ENCODE results near the gene IL4I1. TPM values are rescaled to one million over a fixed set of nuclear protein-coding genes. Genes with fewer than 3 reads are reported as not detected.
"Not testable (repeated sequence)": the region's sequence is repeated elsewhere in the genome, so short reads cannot be mapped to it uniquely, and the experiment has no call there.

Gene IL4I1
- total and polyA plus RNA-seq, 2 donors (not counting 1 experiment from before 2014, with no cell fraction given) = 0.48 to 3.1 TPM

GRCh38 chr19:49946415-49946814 is 49.7 kb upstream of the IL4I1 start:
- TF ChIP-seq EZH2 (IDR thresholded peaks at IDR 0.05; ENCODE audit: borderline replicate concordance, insufficient read depth, low read depth, low read length, poor library complexity, severe bottlenecking) (no peak), CTCF (IDR thresholded peaks at IDR 0.05) (no peak)
- CTCF ChIA-PET = interaction anchor here (0.7 to 1.5 kb wide), 2 partner anchors 9 to 70 kb away, joined by 3 to 4 read pairs; no protein-coding TSS in a partner anchor
- no peak for ATAC-seq (ENCODE audit: low read depth)
- H3K27me3 Mint-ChIP-seq = peaks cover 38% of the 10 kb centered on the region
- Histone ChIP-seq H4K20me1 (ENCODE audit: control insufficient read depth, insufficient read depth, low read length, poor library complexity, severe bottlenecking) (no peaks in the 10 kb centered on the region), H3K27ac (ENCODE audit: low read length in 2 of 2) (no peak overlapping the region), H3K4me3 (ENCODE audit: control extremely low read depth in 1 of 5, extremely low read depth in 1 of 5, insufficient read depth in 1 of 5, low read depth in 2 of 5, low read length in 4 of 5) (no peak overlapping the region), H3K79me2 (ENCODE audit: control insufficient read depth, insufficient read depth, low read length) (no peaks in the 10 kb centered on the region), H3K9me3 (ENCODE audit: control extremely low read depth in 1 of 3, control insufficient read depth in 2 of 3, insufficient read depth in 1 of 3, low read length in 2 of 3) (peaks cover 0 to 5% (median 0%) of the 10 kb centered on the region in 3 donors), H3K4me2 (replicated peaks; ENCODE audit: low read depth, low read length, poor library complexity, severe bottlenecking) (no peak overlapping the region), H2AFZ (ENCODE audit: insufficient read depth, low read depth, low read length, poor library complexity, severe bottlenecking) (no peak overlapping the region), H3K27me3 (replicated peaks in 1 of 4; ENCODE audit: control extremely low read depth in 1 of 4, control insufficient read depth in 3 of 4, insufficient read depth in 4 of 4, low read length in 3 of 4) (peaks cover 0 to 15% (median 2%) of the 10 kb centered on the region in 4 experiments), H3K4me1 (ENCODE audit: control insufficient read depth in 2 of 2, insufficient read depth in 2 of 2, low read length in 2 of 2) (no peaks in the 10 kb centered on the region), H3K9ac (ENCODE audit: low read length) (no peak overlapping the region), H3K36me3 (replicated peaks in 1 of 2; ENCODE audit: control extremely low read depth in 1 of 2, control insufficient read depth in 1 of 2, extremely low read depth in 1 of 2, insufficient read depth in 2 of 2, low read length in 1 of 2) (no peaks in the 10 kb centered on the region)
- no peak for DNase-seq
- peaks cover 2% of the 10 kb centered on the region for H3K4me1 Mint-ChIP-seq
- WGBS (ENCODE audit: insufficient coverage) = 93% methylated on average over 6 of the region's 8 CpGs
- no peaks in the 10 kb centered on the region for H3K9me3 Mint-ChIP-seq (ENCODE audit: insufficient read depth)
- H3K4me3 Mint-ChIP-seq = no peak overlapping the region
- POLR2A ChIA-PET = interaction anchor here (0.6 kb wide), 1 partner anchor 17 kb away, joined by 3 read pairs; no protein-coding TSS in a partner anchor
- intact Hi-C loops (cut with micrococcal nuclease) = no loop called here
- H3K27ac Mint-ChIP-seq = no peak overlapping the region

- CTCF ChIA-PET; H3K4me2 ChIP-seq (replicated peaks; ENCODE audit: low read depth, low read length, poor library complexity, severe bottlenecking); H3K27ac Mint-ChIP-seq; H3K27me3 ChIP-seq (replicated peaks in 1 of 4; ENCODE audit: control extremely low read depth in 1 of 4, control insufficient read depth in 3 of 4, insufficient read depth in 4 of 4, low read length in 3 of 4); POLR2A ChIA-PET; H3K9me3 Mint-ChIP-seq (ENCODE audit: insufficient read depth); H2AFZ ChIP-seq (ENCODE audit: insufficient read depth, low read depth, low read length, poor library complexity, severe bottlenecking); H3K4me1 Mint-ChIP-seq; H3K4me1 ChIP-seq (ENCODE audit: control insufficient read depth in 2 of 2, insufficient read depth in 2 of 2, low read length in 2 of 2); intact Hi-C loops (cut with micrococcal nuclease); H3K4me3 ChIP-seq (ENCODE audit: control extremely low read depth in 1 of 5, extremely low read depth in 1 of 5, insufficient read depth in 1 of 5, low read depth in 2 of 5, low read length in 4 of 5); H3K27ac ChIP-seq (ENCODE audit: low read length in 2 of 2); H3K79me2 ChIP-seq (ENCODE audit: control insufficient read depth, insufficient read depth, low read length); H3K9ac ChIP-seq (ENCODE audit: low read length); H3K4me3 Mint-ChIP-seq; H4K20me1 ChIP-seq (ENCODE audit: control insufficient read depth, insufficient read depth, low read length, poor library complexity, severe bottlenecking); DNase-seq; H3K36me3 ChIP-seq (replicated peaks in 1 of 2; ENCODE audit: control extremely low read depth in 1 of 2, control insufficient read depth in 1 of 2, extremely low read depth in 1 of 2, insufficient read depth in 2 of 2, low read length in 1 of 2); H3K9me3 ChIP-seq (ENCODE audit: control extremely low read depth in 1 of 3, control insufficient read depth in 2 of 3, insufficient read depth in 1 of 3, low read length in 2 of 3): not testable (repeated sequence)
- ATAC-seq (ENCODE audit: low read depth) = peak; percentile 36
- no CpG with 5 or more reads among the region's 5 CpGs for whole genome bisulfite sequencing (ENCODE audit: insufficient coverage)
- peaks cover 37% of the 10 kb centered on the region for H3K27me3 Mint-ChIP-seq
Observed at GRCh38 chr19:49944567-49944966, 47.9 kb upstream of the IL4I1 start.

Data from B cell (primary cell).